GM12875 (cell line): ENCODE results near the gene GNPDA1.

Experiments
- H3K4me3 ChIP-seq: one replicate; pipeline ENCODE4 v1.5.1; 2011; ENCODE audit warnings: low read depth, low read length, control low read depth
- CTCF ChIP-seq: IDR thresholded peaks from 2 replicates; pipeline ENCODE4 v1.5.1; 2011; ENCODE audit warnings: low read depth, mild to moderate bottlenecking, control low read depth, inconsistent platforms, low read length, moderate library complexity, borderline replicate concordance; ENCODE audit not compliant: insufficient read depth

GNPDA1 gene

GRCh38 chr5:142016556-142016955, 3.7 kb upstream of the GNPDA1 start:
- no peak for TF ChIP-seq CTCF
- no peak overlapping the region for H3K4me3 ChIP-seq

- TF ChIP-seq CTCF = no peak
- H3K4me3 ChIP-seq = no peak overlapping the region
These were observed 3.1 kb upstream of the GNPDA1 start for GRCh38 chr5:142015781-142016533.

DNA sequence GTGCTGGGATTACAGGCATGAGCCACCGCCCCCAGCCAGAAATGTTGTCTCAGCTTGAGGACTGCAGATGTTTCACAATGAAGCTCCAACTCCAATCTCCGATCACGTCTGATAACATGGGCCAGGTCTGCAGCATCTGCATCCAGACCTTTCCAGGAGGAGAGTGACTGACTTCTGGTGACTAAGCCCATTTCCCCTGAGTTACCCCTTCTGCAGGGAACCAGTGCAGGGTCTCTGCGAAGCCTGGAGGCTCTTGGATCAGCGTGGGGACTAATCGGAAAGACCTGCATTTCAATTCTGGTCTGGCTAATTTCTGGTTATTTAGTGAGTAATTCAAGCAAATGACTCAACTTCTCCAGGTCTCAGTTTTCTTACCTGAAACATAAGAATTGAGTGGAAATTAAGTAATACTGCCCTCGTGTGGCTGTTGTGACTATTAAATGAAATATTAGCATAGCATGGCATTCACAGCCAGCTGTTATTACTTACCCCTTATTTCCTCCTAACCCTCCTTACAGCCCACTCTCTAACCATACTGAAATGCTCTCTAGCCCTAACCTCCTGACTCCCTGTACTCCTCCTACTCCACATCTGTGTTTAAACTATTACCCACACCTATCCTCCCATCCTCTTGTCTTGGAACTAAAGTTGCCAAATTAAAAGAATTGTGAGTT, 2.2 kb upstream of the GNPDA1 start:
- H3K4me3 ChIP-seq = no peak overlapping the region
- no peak for TF ChIP-seq CTCF

DNA sequence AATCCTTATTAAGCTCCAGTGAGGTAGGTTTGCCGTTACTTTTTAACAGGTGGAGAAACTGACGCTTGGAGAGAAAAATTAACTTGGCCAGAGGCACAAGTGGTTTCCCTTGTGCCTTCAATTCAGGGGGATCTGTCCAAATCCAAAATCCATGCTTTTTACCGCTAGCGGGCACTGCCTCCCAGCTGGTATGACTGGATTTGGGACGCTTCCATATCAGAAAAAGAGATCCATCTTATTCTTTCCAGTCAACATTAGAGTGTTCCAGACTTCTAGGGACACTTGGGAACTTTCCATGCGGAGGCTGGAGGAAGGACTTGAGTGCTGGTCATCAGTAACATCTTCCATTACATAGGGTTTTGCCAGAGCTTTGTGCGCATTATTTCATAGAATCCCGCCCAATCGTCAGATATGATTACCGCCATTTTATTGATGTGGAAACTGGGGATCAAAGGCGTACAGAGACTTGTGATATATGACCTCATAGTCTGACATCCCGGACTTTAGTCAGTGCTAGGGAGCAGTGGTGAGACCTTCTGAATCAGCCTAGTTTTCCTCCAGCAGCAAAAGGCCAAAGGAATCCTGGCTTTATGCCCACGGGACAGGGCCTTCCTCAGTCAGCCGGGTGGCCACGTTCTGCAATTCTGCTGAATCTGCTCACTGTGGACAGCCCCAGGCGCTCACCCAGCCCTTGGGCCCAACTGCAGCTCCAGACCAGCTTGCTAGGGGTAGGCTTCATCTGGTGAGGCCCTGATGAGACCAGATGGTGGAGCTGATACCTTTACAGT, 1.1 kb upstream of the GNPDA1 start:
- TF ChIP-seq CTCF = no peak
- no peak overlapping the region for H3K4me3 ChIP-seq

GRCh38 chr5:142012186-142012785, 541 bp downstream of the GNPDA1 start:
- peak; percentile 43; the same call in 1 of the 2 replicates for TF ChIP-seq CTCF
- H3K4me3 ChIP-seq = peak overlapping the region; percentile 35

DNA sequence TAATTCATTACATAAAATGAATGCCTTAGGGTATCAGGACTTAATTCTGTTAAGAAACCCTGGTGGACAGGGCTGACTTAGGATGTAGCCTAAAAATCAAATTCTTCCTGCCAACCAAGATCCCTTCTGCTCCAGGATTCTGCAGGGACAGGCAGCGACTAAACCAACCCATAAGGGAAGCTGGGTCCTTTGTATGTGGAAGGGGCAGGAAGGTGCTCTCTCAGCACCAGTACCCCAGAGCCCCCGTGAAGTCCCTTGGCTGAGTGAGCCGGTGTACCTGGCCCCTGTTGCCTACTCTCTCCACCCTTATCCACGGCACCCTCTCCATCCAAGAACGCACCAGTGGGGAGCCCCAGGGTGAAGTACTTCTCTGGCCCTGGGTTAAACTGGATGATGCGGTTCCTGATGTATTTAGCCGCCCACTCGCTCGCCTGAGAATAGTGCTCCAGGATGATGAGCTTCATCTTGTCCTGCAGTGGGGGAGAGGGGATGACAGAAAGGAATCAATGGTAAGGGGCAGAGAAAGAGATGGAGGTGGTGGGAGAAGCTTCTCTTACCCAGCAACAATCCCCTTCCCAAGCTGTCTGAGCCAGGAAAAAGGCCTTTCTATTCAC, 1.1 kb downstream of the GNPDA1 start:
- no peak overlapping the region for H3K4me3 ChIP-seq
- TF ChIP-seq CTCF = no peak
